B cell (primary cell): ENCODE measurements around the gene PEX7. TPM values are rescaled to one million over a fixed set of nuclear protein-coding genes. Genes with fewer than 3 reads are reported as not detected.

ENCODE experiments used
- ATAC-seq: fragments of 200-7000 bp; cut with Tn5 transposase; one replicate; pipeline ENCODE4 v1.10.0; 2021; ENCODE audit warnings: low read depth, mild to moderate bottlenecking, moderate number of reproducible peaks, moderate library complexity
- CTCF ChIA-PET: fragments of 350-600 bp; sonication (Branson Sonifier 250); formaldehyde crosslinking; loops from one replicate; lab custom pipeline; 2021; ENCODE audit warnings: antibody characterized with exemption, inconsistent platforms; lab: Charles Lee
- POLR2A ChIA-PET: fragments of 350-600 bp; sonication (Branson Sonifier 250); formaldehyde crosslinking; loops from one replicate; lab custom pipeline; 2021; ENCODE audit warnings: antibody characterized with exemption; lab: Charles Lee
- DNase-seq: peaks from one replicate; pipeline ENCODE4 v3.0.0; 2013
- H2AFZ ChIP-seq: 2 replicates; pipeline ENCODE4 v1.6.1; 2012; ENCODE audit warnings: mild to moderate bottlenecking, low read depth, low read length; ENCODE audit not compliant: insufficient read depth, poor library complexity, severe bottlenecking
- H3K27ac ChIP-seq, 2 donors: 1 replicate in 1 of 2; 2 replicates in 1 of 2; pipeline ENCODE4 v1.5.1; 2012 to 2013; ENCODE audit warnings: low read length in 2 of 2, mild to moderate bottlenecking in 2 of 2, moderate library complexity in 1 of 2
- H3K27me3 ChIP-seq, 4 experiments: fragments of 200-600 bp in 1 of 4; sonication (generic) in 1 of 4; replicated peaks in 1 of 4; 1 replicate in 2 of 4; 2 replicates in 2 of 4; pipeline versions ENCODE4 v1.6.1 to v1.7.0; 2013 to 2016; ENCODE audit warnings: low read length in 3 of 4, mild to moderate bottlenecking in 2 of 4, mixed read lengths in 1 of 4, moderate library complexity in 1 of 4; ENCODE audit not compliant: insufficient read depth in 4 of 4, control insufficient read depth in 3 of 4; ENCODE audit errors: control extremely low read depth in 1 of 4
- H3K36me3 ChIP-seq, 2 experiments: replicated peaks in 1 of 2; 1 replicate in 1 of 2; 2 replicates in 1 of 2; pipeline versions ENCODE4 v1.6.1 to v1.7.1; 2013; ENCODE audit warnings: low read length in 1 of 2; ENCODE audit not compliant: insufficient read depth in 2 of 2, control insufficient read depth in 1 of 2; ENCODE audit errors: control extremely low read depth in 1 of 2, extremely low read depth in 1 of 2
- H3K4me1 ChIP-seq, 2 donors: fragments of 200-600 bp in 1 of 2; sonication (generic) in 1 of 2; 1 replicate in 1 of 2; 2 replicates in 1 of 2; pipeline versions ENCODE4 v1.5.1 to v1.6.1; 2013 to 2017; ENCODE audit warnings: low read length in 2 of 2; ENCODE audit not compliant: control insufficient read depth in 2 of 2, insufficient read depth in 2 of 2
- H3K4me2 ChIP-seq: replicated peaks from 2 replicates; pipeline ENCODE3; 2012; ENCODE audit warnings: mild to moderate bottlenecking, low read depth, low read length; ENCODE audit not compliant: poor library complexity, severe bottlenecking
- H3K4me3 ChIP-seq, 5 experiments: fragments of 200-600 bp in 1 of 5; sonication (generic) in 1 of 5; 1 replicate in 3 of 5; 2 replicates in 2 of 5; pipeline versions ENCODE4 v1.5.1 to v1.7.0; 2011 to 2016; ENCODE audit warnings: low read length in 4 of 5, mild to moderate bottlenecking in 4 of 5, low read depth in 2 of 5, control low read depth in 1 of 5, moderate library complexity in 1 of 5; ENCODE audit not compliant: insufficient read depth in 1 of 5; ENCODE audit errors: control extremely low read depth in 1 of 5, extremely low read depth in 1 of 5
- H3K79me2 ChIP-seq: fragments of 200-600 bp; sonication (generic); one replicate; pipeline ENCODE4 v1.6.0; 2016; ENCODE audit warnings: low read length; ENCODE audit not compliant: control insufficient read depth, insufficient read depth
- H3K9ac ChIP-seq: fragments of 200-600 bp; sonication (generic); 2 replicates; pipeline ENCODE4 v1.6.1; 2017; ENCODE audit warnings: mild to moderate bottlenecking, low read length, moderate library complexity
- H3K9me3 ChIP-seq, 3 donors: one replicate each; pipeline versions ENCODE4 v1.6.1 to v1.7.1; 2013; ENCODE audit warnings: low read length in 2 of 3; ENCODE audit not compliant: control insufficient read depth in 2 of 3, insufficient read depth in 1 of 3; ENCODE audit errors: control extremely low read depth in 1 of 3
- H4K20me1 ChIP-seq: 2 replicates; pipeline ENCODE4 v1.6.0; 2012; ENCODE audit warnings: mild to moderate bottlenecking, low read length; ENCODE audit not compliant: insufficient read depth, control insufficient read depth, poor library complexity, severe bottlenecking
- H3K27ac Mint-ChIP-seq: one replicate; pipeline ENCODE4 v1.8.0; 2021; ENCODE audit warnings: mixed read lengths
- H3K27me3 Mint-ChIP-seq: one replicate; pipeline ENCODE4 v1.8.0; 2021; ENCODE audit warnings: mixed read lengths
- H3K4me1 Mint-ChIP-seq: one replicate; pipeline ENCODE4 v1.8.0; 2021; ENCODE audit warnings: mixed read lengths
- H3K4me3 Mint-ChIP-seq: one replicate; pipeline ENCODE4 v1.8.0; 2021; ENCODE audit warnings: mixed read lengths
- H3K9me3 Mint-ChIP-seq: one replicate; pipeline ENCODE4 v1.8.0; 2022; ENCODE audit warnings: mixed read lengths; ENCODE audit not compliant: insufficient read depth
- CTCF ChIP-seq: fragments of 200-600 bp; IDR thresholded peaks from one replicate; pipeline ENCODE4 v1.8.0; 2022; ENCODE audit warnings: antibody characterized with exemption, mild to moderate bottlenecking
- EZH2 ChIP-seq: IDR thresholded peaks from 2 replicates; pipeline ENCODE4 v1.6.1; 2012; ENCODE audit warnings: borderline replicate concordance, low read depth, mild to moderate bottlenecking, moderate library complexity, low read length; ENCODE audit not compliant: insufficient read depth, poor library complexity, severe bottlenecking
- WGBS: methylation state at CpG from one replicate; pipeline ENCODE4 v1.1.5; 2013; ENCODE audit warnings: missing lambda C conversion rate; ENCODE audit not compliant: insufficient coverage; 5-methylcytosine and 5-hydroxymethylcytosine counted together
- intact Hi-C: fragments of 100-400 bp; cut with micrococcal nuclease; formaldehyde crosslinking; loops from one replicate; pipeline ENCODE4 v1.10.0; 2022
- polyA plus RNA-seq: library from polyadenylated mRNA; depleted of rRNA; stranded (reverse); fragments of >200 nt; gene quantifications from 2 replicates; pipeline ENCODE4 v1.2.3, GENCODE V29; 2012
- total RNA-seq, 2 donors: library from RNA; stranded (reverse); fragments of 120-200 nt in 1 of 2; gene quantifications; 1 replicate in 1 of 2; 2 replicates in 1 of 2; pipeline versions ENCODE4 v1.2.3 to v1.2.4, GENCODE V29; 2013 to 2022

The PEX7 gene
- total and polyA plus RNA-seq, 2 donors (not counting 1 experiment from before 2014, with no cell fraction given), result 3.9 TPM

- peaks cover 1 to 25% (median 18%) of the 10 kb centered on the region in 3 donors for H3K9me3 ChIP-seq
- TF ChIP-seq CTCF (no peak), EZH2 (no peak)
- ChIA-PET CTCF (no interaction called here), POLR2A (no interaction called here)
- Mint-ChIP-seq H3K27ac (no peak overlapping the region), H3K4me3 (no peak overlapping the region), H3K9me3 (peaks cover 11% of the 10 kb centered on the region), H3K4me1 (peaks cover 14% of the 10 kb centered on the region), H3K27me3 (no peaks in the 10 kb centered on the region)
- no peaks in the 10 kb centered on the region for H3K27me3 ChIP-seq
- H3K9ac ChIP-seq, result no peak overlapping the region
- no peak overlapping the region for H3K27ac ChIP-seq
- H3K4me2 ChIP-seq, result no peak overlapping the region
- DNase-seq (peak; percentile 19), ATAC-seq (no peak)
- intact Hi-C loops, result no loop called here
- no peaks in the 10 kb centered on the region for H3K79me2 ChIP-seq
- H3K4me3 ChIP-seq, result no peak overlapping the region
- no peak overlapping the region for H2AFZ ChIP-seq
- no CpG with 5 or more reads among the region's 1 CpG for WGBS
- H4K20me1 ChIP-seq, result no peaks in the 10 kb centered on the region
- peaks cover 7 to 10% of the 10 kb centered on the region in 2 donors for H3K4me1 ChIP-seq
- H3K36me3 ChIP-seq, result peaks cover 0 to 24% of the 10 kb centered on the region in 2 experiments
Measured at GRCh38 chr6:136831873-136832562, 9.6 kb downstream of the PEX7 start.

GRCh38 chr6:136840276-136841001, 18.0 kb downstream of the PEX7 start:
- H3K9me3 Mint-ChIP-seq, result no peaks in the 10 kb centered on the region
- no peak overlapping the region for H3K27ac Mint-ChIP-seq
- H3K27me3 Mint-ChIP-seq, result no peaks in the 10 kb centered on the region

More at GRCh38 chr6:136840276-136841001, 18.0 kb downstream of the PEX7 start:
- 100% methylated on average over 2 of the region's 4 CpGs for WGBS
- Histone ChIP-seq H3K4me2 (no peak overlapping the region), H3K27me3 (no peaks in the 10 kb centered on the region), H3K4me3 (no peak overlapping the region), H3K9ac (no peak overlapping the region), H3K4me1 (no peaks in the 10 kb centered on the region), H3K9me3 (no peaks in the 10 kb centered on the region), H4K20me1 (no peaks in the 10 kb centered on the region), H3K36me3 (peaks cover 4 to 7% of the 10 kb centered on the region in 2 experiments), H2AFZ (no peak overlapping the region), H3K79me2 (no peaks in the 10 kb centered on the region), H3K27ac (no peak overlapping the region)
- H3K4me3 Mint-ChIP-seq, result no peak overlapping the region
- ChIA-PET CTCF (no interaction called here), POLR2A (no interaction called here)
- H3K4me1 Mint-ChIP-seq, result no peaks in the 10 kb centered on the region
- TF ChIP-seq EZH2, result no peak
- no peak for TF ChIP-seq CTCF
- intact Hi-C loops, result no loop called here
- DNase-seq, result no peak
- no peak for ATAC-seq
